Tibial artery (tissue), 4 donors: Measurements from ENCODE around the gene SEMA5A.

Source experiments
- DNase-seq, 2 donors: peaks; one replicate each; pipeline ENCODE4 v3.0.0-alpha.2; 2019
- H3K27ac ChIP-seq, 2 donors: fragments of 200-600 bp; sonication (generic) in 1 of 2; 1 replicate in 1 of 2; 2 replicates in 1 of 2; pipeline ENCODE4 v1.5.1; 2018 to 2019; ENCODE audit warnings: mild to moderate bottlenecking in 1 of 2
- H3K27me3 ChIP-seq, 2 donors: fragments of 200-600 bp; sonication (generic) in 1 of 2; one replicate each; pipeline versions ENCODE4 v1.5.1 to v1.6.0; 2016 to 2019
- H3K36me3 ChIP-seq, 3 donors: fragments of 200-600 bp; sonication (generic) in 2 of 3; one replicate each; pipeline ENCODE4 v1.5.1; 2016 to 2019; ENCODE audit warnings: mild to moderate bottlenecking in 2 of 3
- H3K4me1 ChIP-seq, 4 donors: fragments of 200-600 bp; sonication (generic) in 2 of 4; 1 replicate in 3 of 4; 2 replicates in 1 of 4; pipeline ENCODE4 v1.5.1; 2016 to 2019
- H3K4me3 ChIP-seq, 2 donors: fragments of 200-600 bp; sonication (generic) in 1 of 2; 1 replicate in 1 of 2; 2 replicates in 1 of 2; pipeline ENCODE4 v1.5.1; 2018 to 2019; ENCODE audit warnings: mild to moderate bottlenecking in 2 of 2
- H3K9me3 ChIP-seq, 3 donors: fragments of 200-600 bp; sonication (generic) in 1 of 3; one replicate each; pipeline ENCODE4 v1.5.1; 2016 to 2019
- CTCF ChIP-seq, 2 experiments: fragments of 200-600 bp in 1 of 2; fragments of 450-650 bp in 1 of 2; IDR thresholded peaks; one replicate each; pipeline ENCODE4 v1.5.1; 2017 to 2019; ENCODE audit warnings: antibody characterized with exemption in 2 of 2, mild to moderate bottlenecking in 1 of 2, moderate library complexity in 1 of 2
- intact Hi-C: fragments of 100-400 bp; cut with DNase I; formaldehyde crosslinking; loops from one replicate; pipeline ENCODE4 v1.15.0; 2023; ENCODE audit warnings: low total_unique reads

SEMA5A gene

GRCh38 chr5:9294793-9295465, 250.9 kb downstream of the SEMA5A start:
- Histone ChIP-seq H3K36me3 (no peaks in the 10 kb centered on the region), H3K27ac (no peak overlapping the region), H3K27me3 (no peaks in the 10 kb centered on the region), H3K9me3 (no peaks in the 10 kb centered on the region), H3K4me1 (no peaks in the 10 kb centered on the region), H3K4me3 (no peak overlapping the region)
- DNase-seq: no peak
- no peak for TF ChIP-seq CTCF (IDR thresholded peaks at IDR 0.05)
- intact Hi-C loops: no loop called here

GRCh38 chr5:9288234-9288633, 257.6 kb downstream of the SEMA5A start:
- H3K36me3 ChIP-seq: no peaks in the 10 kb centered on the region
- H3K4me1 ChIP-seq: peaks cover 0 to 26% (median 3%) of the 10 kb centered on the region in 4 donors
- no peak overlapping the region for H3K4me3 ChIP-seq
- peak overlapping the region; percentile 55 to 56 for H3K27ac ChIP-seq
- H3K27me3 ChIP-seq: no peaks in the 10 kb centered on the region
- DNase-seq: no peak
- no peak for TF ChIP-seq CTCF (IDR thresholded peaks at IDR 0.05)
- no peaks in the 10 kb centered on the region for H3K9me3 ChIP-seq
- intact Hi-C loops: no loop called here

GRCh38 chr5:9284781-9285307, 261.0 kb downstream of the SEMA5A start:
- no peak overlapping the region for H3K4me3 ChIP-seq
- H3K9me3 ChIP-seq: no peaks in the 10 kb centered on the region
- H3K27me3 ChIP-seq: no peaks in the 10 kb centered on the region
- DNase-seq: no peak
- H3K4me1 ChIP-seq: peaks cover 0 to 26% (median 3%) of the 10 kb centered on the region in 4 donors
- H3K36me3 ChIP-seq: no peaks in the 10 kb centered on the region
- H3K27ac ChIP-seq: peak overlapping the region; percentile 44 to 63
- no peak for TF ChIP-seq CTCF (IDR thresholded peaks at IDR 0.05)
- intact Hi-C loops: no loop called here

- no peak for TF ChIP-seq CTCF (IDR thresholded peaks at IDR 0.05)
- intact Hi-C loops: no loop called here
- no peak for DNase-seq
- Histone ChIP-seq H3K4me3 (no peak overlapping the region), H3K36me3 (no peaks in the 10 kb centered on the region), H3K9me3 (no peaks in the 10 kb centered on the region), H3K4me1 (peaks cover 0 to 26% (median 3%) of the 10 kb centered on the region in 4 donors), H3K27ac (peak overlapping the region; percentile 44 to 63), H3K27me3 (no peaks in the 10 kb centered on the region)
Observed at GRCh38 chr5:9284272-9284671, 261.6 kb downstream of the SEMA5A start.

GRCh38 chr5:9283473-9283872, 262.4 kb downstream of the SEMA5A start:
- DNase-seq: no peak
- intact Hi-C loops: no loop called here
- Histone ChIP-seq H3K27me3 (no peaks in the 10 kb centered on the region), H3K36me3 (no peaks in the 10 kb centered on the region), H3K9me3 (no peaks in the 10 kb centered on the region), H3K4me3 (no peak overlapping the region), H3K27ac (no peak overlapping the region), H3K4me1 (peaks cover 0 to 21% (median 3%) of the 10 kb centered on the region in 4 donors)
- TF ChIP-seq CTCF (IDR thresholded peaks at IDR 0.05): no peak
